Kidney (tissue), 14 donors: ENCODE data around the gene PVR. TPM values are rescaled to one million over a fixed set of nuclear protein-coding genes. Genes with fewer than 3 reads are reported as not detected.

ENCODE experiments used
- DNase-seq, 5 donors: peaks; one replicate each; pipeline ENCODE4 v3.0.0-alpha.2; 2013 to 2020
- FAIRE-seq: peaks from 2 replicates; lab custom pipeline; 2012; peaks lifted over from hg19 to GRCh38; lab: Jason Lieb, UNC
- H3K27ac ChIP-seq, 2 donors: one replicate each; pipeline ENCODE4 v1.7.0; 2013; ENCODE audit warnings: low read depth in 2 of 2, low read length in 2 of 2, inconsistent platforms in 1 of 2
- H3K27me3 ChIP-seq: one replicate; pipeline ENCODE4 v1.7.1; 2013; ENCODE audit warnings: low read length, inconsistent platforms; ENCODE audit not compliant: control insufficient read depth, insufficient read depth
- H3K36me3 ChIP-seq, 3 donors: one replicate each; pipeline versions ENCODE4 v1.7.0 to v1.7.1; 2013; ENCODE audit warnings: low read length in 3 of 3, control low read depth in 1 of 3, inconsistent platforms in 1 of 3; ENCODE audit not compliant: insufficient read depth in 3 of 3, control insufficient read depth in 2 of 3
- H3K4me1 ChIP-seq, 3 donors: one replicate each; pipeline versions ENCODE4 v1.7.0 to v1.7.1; 2013; ENCODE audit warnings: low read length in 3 of 3, inconsistent platforms in 1 of 3, low read depth in 1 of 3; ENCODE audit not compliant: control insufficient read depth in 2 of 3, insufficient read depth in 2 of 3
- H3K4me3 ChIP-seq, 3 donors: one replicate each; pipeline versions ENCODE4 v1.7.0 to v1.8.1; 2013; ENCODE audit warnings: low read length in 3 of 3, control low read depth in 1 of 3, inconsistent platforms in 1 of 3
- H3K9ac ChIP-seq, 3 donors: one replicate each; pipeline versions ENCODE4 v1.7.0 to v1.7.1; 2013; ENCODE audit warnings: low read length in 3 of 3, control low read depth in 1 of 3, inconsistent platforms in 1 of 3
- H3K9me3 ChIP-seq, 3 donors: one replicate each; pipeline versions ENCODE4 v1.7.0 to v1.7.1; 2013; ENCODE audit warnings: low read length in 3 of 3, control low read depth in 1 of 3, inconsistent platforms in 1 of 3; ENCODE audit not compliant: control insufficient read depth in 2 of 3, insufficient read depth in 1 of 3
- CTCF ChIP-seq: IDR thresholded peaks from 3 replicates; pipeline ENCODE4 v1.5.1; 2012; ENCODE audit warnings: mild to moderate bottlenecking, moderate library complexity, borderline replicate concordance; ENCODE audit not compliant: insufficient read depth; ENCODE audit errors: extremely low read depth
- intact Hi-C: fragments of 100-400 bp; cut with DNase I; formaldehyde crosslinking; loops from one replicate; pipeline ENCODE4 v1.11.1; 2022
- polyA plus RNA-seq: library from polyadenylated mRNA; stranded (reverse); fragments of 350-450 nt; fragmentation: Illumina TruSeq; extraction: RNeasy Lipid Tissue Mini Kit (QIAGEN cat#74804); gene quantifications from one replicate; pipeline ENCODE4 v1.2.3, GENCODE V29; 2014; ENCODE audit warnings: low read depth, low replicate concordance; ENCODE audit not compliant: insufficient read depth
- total RNA-seq: library from RNA; stranded (reverse); fragmentation: NEBNext Ultra II Directional; extraction: Animal tissue kit (Norgen Biotek cat#: 25700); gene quantifications from one replicate; pipeline ENCODE4 v1.2.1, GENCODE V29; 2021
- donor health status: control.
- donor health status: control.
- donor health status: control.
- donor health status: control.
- donor health status: control.
- donor health status: DM: yes; HTN: yes; CAD: no.
- donor health status: Normal renal cell carcinoma (clear cell type).

PVR gene
- total and polyA plus RNA-seq, 2 donors from 2014 or later, result 20.7 to 36.4 TPM

GRCh38 chr19:44637390-44637764, 6.3 kb upstream of the PVR start:
- Histone ChIP-seq H3K4me1 (peaks cover 0 to 10% (median 0%) of the 10 kb centered on the region in 3 donors), H3K36me3 (no peaks in the 10 kb centered on the region), H3K27ac (no peak overlapping the region), H3K4me3 (no peak overlapping the region), H3K9ac (no peak overlapping the region), H3K27me3 (no peaks in the 10 kb centered on the region), H3K9me3 (no peaks in the 10 kb centered on the region)
- TF ChIP-seq CTCF, result no peak
- DNase-seq (no peak), FAIRE-seq (no peak)
- intact Hi-C loops, result no loop called here

GRCh38 chr19:44640518-44640917, 3.2 kb upstream of the PVR start:
- H3K9ac ChIP-seq, result no peak overlapping the region
- FAIRE-seq (no peak), DNase-seq (no peak)
- TF ChIP-seq CTCF, result no peak
- no peaks in the 10 kb centered on the region for H3K36me3 ChIP-seq
- no peaks in the 10 kb centered on the region for H3K27me3 ChIP-seq
- no peak overlapping the region for H3K4me3 ChIP-seq
- no peak overlapping the region for H3K27ac ChIP-seq
- intact Hi-C loops, result no loop called here
- H3K9me3 ChIP-seq, result no peaks in the 10 kb centered on the region
- peaks cover 0 to 10% (median 0%) of the 10 kb centered on the region in 3 donors for H3K4me1 ChIP-seq

- Histone ChIP-seq H3K4me1 (peaks cover 0 to 5% (median 0%) of the 10 kb centered on the region in 3 donors), H3K9ac (no peak overlapping the region), H3K36me3 (no peaks in the 10 kb centered on the region), H3K27me3 (no peaks in the 10 kb centered on the region), H3K9me3 (no peaks in the 10 kb centered on the region), H3K27ac (no peak overlapping the region), H3K4me3 (no peak overlapping the region)
- no peak for DNase-seq
- TF ChIP-seq CTCF, result no peak
- FAIRE-seq, result no peak
- intact Hi-C loops, result no loop called here
These were observed 2.0 kb upstream of the PVR start for GRCh38 chr19:44641501-44642265.

- Histone ChIP-seq H3K9ac (no peak overlapping the region), H3K27ac (no peak overlapping the region), H3K9me3 (no peaks in the 10 kb centered on the region), H3K4me1 (peaks cover 0 to 5% (median 0%) of the 10 kb centered on the region in 3 donors), H3K36me3 (no peaks in the 10 kb centered on the region), H3K27me3 (no peaks in the 10 kb centered on the region), H3K4me3 (no peak overlapping the region)
- no peak for TF ChIP-seq CTCF
- no peak for FAIRE-seq
- DNase-seq, result no peak
- intact Hi-C loops, result no loop called here
These were observed 1.3 kb upstream of the PVR start for GRCh38 chr19:44642377-44642776.
